ENCODE results near the gene MYG1.
"Not testable (repeated sequence)": the region's sequence is repeated elsewhere in the genome, so short reads cannot be mapped to it uniquely, and the experiment has no call there.

The MYG1 gene

DNA sequence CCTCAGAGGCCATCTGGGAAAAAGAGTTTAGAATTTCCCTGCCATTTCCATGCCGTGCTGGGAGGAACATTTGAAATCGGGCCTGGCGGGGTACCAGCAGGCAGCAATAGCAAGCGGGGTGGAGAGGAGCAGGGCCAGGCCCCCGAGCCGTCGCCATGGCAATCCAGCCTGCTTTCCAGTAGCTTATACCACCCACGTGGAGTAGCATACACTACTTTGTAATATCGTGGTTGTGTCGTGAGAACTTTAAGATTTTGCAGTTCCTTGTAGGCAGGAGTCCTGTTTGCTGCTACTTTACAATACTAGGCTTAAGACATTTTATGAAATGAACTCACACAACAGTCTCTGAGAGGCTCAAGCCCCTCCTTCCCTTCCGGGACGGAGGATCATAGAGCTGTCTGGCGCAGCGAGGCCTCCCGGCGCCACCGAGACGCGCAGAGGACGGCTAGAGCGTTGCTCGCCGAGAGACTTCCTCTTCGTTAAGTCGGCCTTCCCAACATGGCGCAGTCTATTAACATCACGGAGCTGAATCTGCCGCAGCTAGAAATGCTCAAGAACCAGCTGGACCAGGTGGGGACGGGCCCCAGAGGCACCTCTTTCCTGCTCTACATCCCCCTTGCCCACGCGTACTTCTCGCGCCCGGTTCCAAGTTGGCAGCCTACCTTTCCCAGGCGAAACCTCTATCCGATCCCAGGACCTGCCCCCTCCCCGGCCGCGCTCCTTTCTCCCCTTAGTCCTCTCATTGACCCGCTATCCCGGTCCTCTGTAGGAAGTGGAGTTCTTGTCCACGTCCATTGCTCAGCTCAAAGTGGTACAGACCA, 4.2 kb upstream of the MYG1 start, which contains the start of gene PFDN5:
TSS of gene PFDN5 (plus strand) at position 473 of the 821 bp plus-strand sequence. CDS start at position 499, 26 bp downstream.
- H3K4me3 ChIP-seq (ENCODE audit: low read depth, low read length) = peak within 1 kb of the TSS; percentile 93
- no peak for TF ChIP-seq CTCF (IDR thresholded peaks at IDR 0.05; ENCODE audit: low read depth, low read length)
- DNase-seq (ENCODE audit: low read depth, low spot score) = peak; percentile 96
- in situ Hi-C loops (cut with HindIII; ENCODE audit: low sequenced_read_pairs) = no loop called here

GRCh38 chr12:53295891-53296219, 3.6 kb upstream of the MYG1 start:
- in situ Hi-C loops (cut with HindIII; ENCODE audit: low sequenced_read_pairs) = no loop called here
- DNase-seq (ENCODE audit: low read depth, low spot score) = no peak
- H3K4me3 ChIP-seq (ENCODE audit: low read depth, low read length) = peak overlapping the region; percentile 93
- no peak for TF ChIP-seq CTCF (IDR thresholded peaks at IDR 0.05; ENCODE audit: low read depth, low read length)

- in situ Hi-C loops (cut with HindIII; ENCODE audit: low sequenced_read_pairs); DNase-seq (ENCODE audit: low read depth, low spot score); H3K4me3 ChIP-seq (ENCODE audit: low read depth, low read length): not testable (repeated sequence)
Measured at GRCh38 chr12:53297106-53297505, 2.4 kb upstream of the MYG1 start.

GRCh38 chr12:53298164-53298563, 1.3 kb upstream of the MYG1 start:
- no peak overlapping the region for H3K4me3 ChIP-seq (ENCODE audit: low read depth, low read length)
- TF ChIP-seq CTCF (IDR thresholded peaks at IDR 0.05; ENCODE audit: low read depth, low read length) = no peak
- DNase-seq (ENCODE audit: low read depth, low spot score) = peak; percentile 32
- in situ Hi-C loops (cut with HindIII; ENCODE audit: low sequenced_read_pairs) = no loop called here

DNA sequence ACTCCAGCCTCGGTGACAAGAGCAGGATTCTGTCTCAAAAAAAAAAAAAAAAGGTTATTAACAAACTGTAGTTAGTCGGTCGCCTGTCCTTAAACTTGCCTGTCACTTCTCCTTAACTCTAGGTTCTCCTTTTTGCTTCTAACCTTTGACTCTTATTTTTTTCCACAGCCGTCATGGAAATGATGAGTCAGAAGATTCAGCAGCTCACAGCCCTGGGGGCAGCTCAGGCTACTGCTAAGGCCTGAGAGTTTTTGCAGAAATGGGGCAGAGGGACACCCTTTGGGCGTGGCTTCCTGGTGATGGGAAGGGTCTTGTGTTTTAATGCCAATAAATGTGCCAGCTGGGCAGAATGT, 418 bp upstream of the MYG1 start:
- in situ Hi-C loops (cut with HindIII; ENCODE audit: low sequenced_read_pairs) = no loop called here
- TF ChIP-seq CTCF (IDR thresholded peaks at IDR 0.05; ENCODE audit: low read depth, low read length) = no peak
- peak overlapping the region; percentile 85 for H3K4me3 ChIP-seq (ENCODE audit: low read depth, low read length)
- DNase-seq (ENCODE audit: low read depth, low spot score) = peak; percentile 71

GRCh38 chr12:53300187-53300586, 692 bp downstream of the MYG1 start:
- no peak for TF ChIP-seq CTCF (IDR thresholded peaks at IDR 0.05; ENCODE audit: low read depth, low read length)
- DNase-seq (ENCODE audit: low read depth, low spot score) = peak; percentile 29
- peak overlapping the region; percentile 85 for H3K4me3 ChIP-seq (ENCODE audit: low read depth, low read length)
- in situ Hi-C loops (cut with HindIII; ENCODE audit: low sequenced_read_pairs) = no loop called here

- no peak for TF ChIP-seq CTCF (IDR thresholded peaks at IDR 0.05; ENCODE audit: low read depth, low read length)
- H3K4me3 ChIP-seq (ENCODE audit: low read depth, low read length) = no peak overlapping the region
Measured at GRCh38 chr12:53302903-53303302, 3.4 kb downstream of the MYG1 start.

More at GRCh38 chr12:53302903-53303302, 3.4 kb downstream of the MYG1 start:
- in situ Hi-C loops (cut with HindIII; ENCODE audit: low sequenced_read_pairs) = no loop called here
- DNase-seq (ENCODE audit: low read depth, low spot score) = no peak
